HepG2 (cell line): ENCODE measurements around the gene CNNM3. TPM values are rescaled to one million over a fixed set of nuclear protein-coding genes. Genes with fewer than 3 reads are reported as not detected.
A peak's percentile ranks its signal among the peaks of the same experiment; 100 is the strongest.

Experiments
- ATAC-seq: fragments of 200-7000 bp; cut with Tn5 transposase; 3 replicates; pipeline ENCODE4 v1.9.1; 2020; ENCODE audit warnings: mild to moderate bottlenecking, moderate library complexity
- BruUV-seq: library from RNA; stranded (reverse); fragments of 400-500 nt; replicated peaks from 2 replicates; lab custom pipeline; 2021; lab: Mats Ljungman, UMichigan
- CTCF ChIA-PET: fragments of 300-600 bp; formaldehyde crosslinking; extraction: SDS; loops from one replicate; lab custom pipeline; 2021; ENCODE audit warnings: low total read pairs, inconsistent platforms, low intra/inter-chr PET ratio; lab: Yijun Ruan, JAX
- POLR2A ChIA-PET: fragments of 350-600 bp; sonication (Branson Sonifier 250); formaldehyde crosslinking; loops from one replicate; lab custom pipeline; 2020; ENCODE audit warnings: antibody characterized with exemption, inconsistent platforms; lab: Yijun Ruan, JAX
- DNase-seq: peaks from one replicate; pipeline ENCODE4 v3.0.0-alpha.2; 2015; ENCODE audit warnings: low spot score
- FAIRE-seq: peaks from 3 replicates; lab custom pipeline; 2011; peaks lifted over from hg19 to GRCh38; lab: Jason Lieb, UNC
- H2AFZ ChIP-seq: one replicate; pipeline ENCODE4 v1.6.1; 2011; ENCODE audit warnings: low read length, inconsistent platforms
- H3K27ac ChIP-seq: fragments of 300-600 bp; 3 replicates; pipeline ENCODE4 v1.8.0; 2011; ENCODE audit warnings: mixed run types, mild to moderate bottlenecking, mixed read lengths, low read length, inconsistent platforms; ENCODE audit not compliant: insufficient read depth; ENCODE audit errors: extremely low read length
- H3K27me3 ChIP-seq, 2 experiments: fragments of 200-600 bp in 1 of 2; 2 replicates in 1 of 2; 3 replicates in 1 of 2; pipeline versions ENCODE4 v1.6.0 to v1.8.0; 2011; ENCODE audit warnings: low read length in 2 of 2, mild to moderate bottlenecking in 2 of 2, moderate library complexity in 2 of 2, inconsistent platforms in 1 of 2; ENCODE audit not compliant: insufficient read depth in 2 of 2, control insufficient read depth in 1 of 2
- H3K36me3 ChIP-seq, 2 experiments: fragments of 200-600 bp in 1 of 2; replicated peaks in 1 of 2; 2 replicates in 1 of 2; 3 replicates in 1 of 2; pipeline versions ENCODE4 v1.5.1 to v1.8.0; 2011; ENCODE audit warnings: low read length in 2 of 2, inconsistent platforms in 1 of 2; ENCODE audit not compliant: insufficient read depth in 2 of 2, control insufficient read depth in 1 of 2
- H3K4me1 ChIP-seq: 2 replicates; pipeline ENCODE4 v1.5.1; 2012; ENCODE audit warnings: low read length, inconsistent platforms; ENCODE audit not compliant: insufficient read depth
- H3K4me2 ChIP-seq: 2 replicates; pipeline ENCODE4 v1.6.0; 2011; ENCODE audit warnings: low read depth, low read length, inconsistent platforms
- H3K4me3 ChIP-seq, 3 experiments: fragments of 200-600 bp in 1 of 3; sonication (generic), shearing (Covaris generic) in 1 of 3; replicated peaks in 1 of 3; 2 replicates each; pipeline ENCODE4 v1.5.1; 2011 to 2016; ENCODE audit warnings: low read length in 3 of 3, inconsistent platforms in 2 of 3, low read depth in 2 of 3, mild to moderate bottlenecking in 2 of 3, control low read depth in 1 of 3, mixed read lengths in 1 of 3; ENCODE audit not compliant: insufficient read depth in 1 of 3
- H3K79me2 ChIP-seq: one replicate; pipeline ENCODE4 v1.6.1; 2011; ENCODE audit warnings: low read length, inconsistent platforms; ENCODE audit not compliant: insufficient read depth
- H3K9ac ChIP-seq: 2 replicates; pipeline ENCODE4 v1.6.0; 2011; ENCODE audit warnings: mild to moderate bottlenecking, low read depth, low read length, inconsistent platforms; ENCODE audit not compliant: insufficient read depth
- H3K9me3 ChIP-seq: 2 replicates; pipeline ENCODE4 v1.5.1; 2012; ENCODE audit warnings: mild to moderate bottlenecking, low read length
- H4K20me1 ChIP-seq: 2 replicates; pipeline ENCODE4 v1.6.0; 2011; ENCODE audit warnings: inconsistent platforms, mild to moderate bottlenecking, low read length, moderate library complexity; ENCODE audit not compliant: insufficient read depth
- AGO2 ChIP-seq: fragments of 200-400 bp; formaldehyde crosslinking; optimal IDR thresholded peaks from 2 replicates; pipeline ENCODE3; 2017; ENCODE audit warnings: mild to moderate bottlenecking, low read depth, low read length, moderate library complexity
- HNRNPL ChIP-seq: fragments of 200-400 bp; formaldehyde crosslinking; IDR thresholded peaks from 2 replicates; pipeline ENCODE4 v1.6.1; 2017; ENCODE audit warnings: mild to moderate bottlenecking, low read depth, low read length
- MTA1 ChIP-seq: sonication (generic); formaldehyde crosslinking; IDR thresholded peaks from 2 replicates; pipeline ENCODE4 v1.4.0; 2020; ENCODE audit warnings: missing genetic modification reagents, mild to moderate bottlenecking, borderline replicate concordance
- RBFOX2 ChIP-seq: fragments of 200-400 bp; formaldehyde crosslinking; IDR thresholded peaks from 2 replicates; pipeline ENCODE4 v1.6.1; 2017; ENCODE audit warnings: low read depth, mild to moderate bottlenecking, low read length
- RBM22 ChIP-seq: fragments of 200-400 bp; formaldehyde crosslinking; optimal IDR thresholded peaks from 2 replicates; pipeline ENCODE3; 2017; ENCODE audit warnings: mild to moderate bottlenecking, low read length, moderate library complexity
- YEATS4 ChIP-seq: sonication (generic); formaldehyde crosslinking; IDR thresholded peaks from 2 replicates; pipeline ENCODE4 v1.4.0; 2020; ENCODE audit warnings: missing genetic modification reagents, borderline replicate concordance
- WGBS: methylation state at CpG from one replicate; pipeline ENCODE4 v1.1.6; 2017; ENCODE audit warnings: low lambda C conversion rate; 5-methylcytosine and 5-hydroxymethylcytosine counted together
- in situ Hi-C: cut with HindIII; loops from 2 replicates; pipeline ENCODE4 v1.10.0; 2017; ENCODE audit warnings: low pct_unique_long_range_greater_than_20kb; ENCODE audit not compliant: extremely low pct_ligation_motif_present
- intact Hi-C: fragments of 100-400 bp; cut with micrococcal nuclease; formaldehyde crosslinking; loops from one replicate; pipeline ENCODE4 v1.10.0; 2022; ENCODE audit not compliant: unreplicated experiment
- polyA plus RNA-seq, 8 experiments: library from polyadenylated mRNA; depleted of rRNA in 3 of 8; stranded (reverse) in 7 of 8; unstranded in 1 of 8; fragments of >200 nt; fragmentation: Illumina TruSeq in 4 of 8; extraction: Trizol in 4 of 8; gene quantifications; 2 replicates each; pipeline versions ENCODE4 v1.2.1 to v1.2.3, GENCODE V29; 2011 to 2016; ENCODE audit warnings: low read depth in 4 of 8, missing spikeins in 1 of 8, mixed read lengths in 1 of 8; ENCODE audit not compliant: insufficient read depth in 1 of 8
- total RNA-seq, 5 experiments: library from RNA; depleted of rRNA; stranded (reverse); fragments of >200 nt; fragmentation: Illumina TruSeq; extraction: Trizol; gene quantifications; 2 replicates each; pipeline ENCODE4 v1.2.3, GENCODE V29; 2016; ENCODE audit warnings: low read depth in 1 of 5
- TF ChIP-seq, protein P1 (sequence below): sonication (generic); formaldehyde crosslinking; IDR thresholded peaks from 2 replicates; pipeline ENCODE4 v1.4.0; 2020; ENCODE audit warnings: missing genetic modification reagents, borderline replicate concordance

The CNNM3 gene
- total and polyA plus RNA-seq, 2 of the 13 experiments (the other 11 are each of a cell fraction or from before 2014, with no cell fraction given), result 21.2 to 27.9 TPM

DNA sequence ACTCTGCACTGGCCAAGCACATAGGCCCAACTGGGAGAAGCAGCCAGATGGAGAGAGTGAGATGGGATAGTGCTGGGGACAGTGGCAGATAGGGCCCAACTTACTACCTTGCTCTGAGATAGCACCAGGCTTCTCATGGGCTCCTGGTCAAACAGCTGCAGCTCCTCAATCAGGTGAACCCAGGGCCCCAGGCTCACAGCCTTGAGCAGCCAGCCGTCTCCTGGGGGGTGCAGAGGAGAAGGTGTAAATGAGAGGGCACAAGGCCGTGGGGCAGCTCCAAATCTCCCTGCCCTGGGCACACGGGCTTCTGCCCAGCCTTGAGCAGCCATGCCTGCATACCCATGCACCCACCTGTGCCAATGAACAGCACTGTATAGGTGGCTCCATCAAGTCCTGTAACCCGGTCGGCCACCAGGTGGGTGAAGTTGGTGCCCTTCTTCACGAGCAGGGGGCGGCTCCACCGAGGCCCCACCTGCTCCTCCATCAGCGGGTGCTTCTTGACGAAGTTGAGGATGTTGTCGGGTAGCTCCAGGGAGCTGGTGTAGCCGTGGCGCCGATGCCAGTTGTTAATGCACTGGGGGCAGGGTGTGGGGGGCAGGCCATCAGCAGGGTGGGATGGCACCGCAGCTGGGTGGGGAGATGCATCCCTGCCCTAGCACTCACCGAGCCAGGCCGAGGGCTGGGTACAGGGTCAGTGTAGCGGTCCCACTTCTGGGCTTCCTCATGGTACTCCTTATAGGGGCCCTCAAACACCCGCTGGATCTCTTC, 47.7 kb downstream of the CNNM3 start:
- Histone ChIP-seq H3K27ac (peak overlapping the region; percentile 35), H3K79me2 (peaks cover 23% of the 10 kb centered on the region), H3K9me3 (no peaks in the 10 kb centered on the region), H3K27me3 (no peaks in the 10 kb centered on the region), H3K4me1 (peaks cover 48% of the 10 kb centered on the region), H3K4me2 (no peak overlapping the region), H4K20me1 (no peaks in the 10 kb centered on the region), H3K36me3 (peaks cover 44 to 66% of the 10 kb centered on the region in 2 experiments), H2AFZ (no peak overlapping the region), H3K9ac (no peak overlapping the region), H3K4me3 (no peak overlapping the region)
- ATAC-seq (no peak), FAIRE-seq (no peak), DNase-seq (no peak)
- CTCF ChIA-PET, result no interaction called here
- no TSS peak for BruUV-seq
- POLR2A ChIA-PET, result interaction anchor here (0.7 to 3.3 kb wide), 4 partner anchors 45 to 598 kb away, joined by 3 to 14 read pairs (median 3); partner anchors contain the start of gene CIAO1
- WGBS, result 96% methylated on average over 16 of the region's 19 CpGs
- TF ChIP-seq MTA1 (peak; percentile 23; the same call in 1 of the 2 replicates), AGO2 (peak; percentile 66), HNRNPL (peak; percentile 71; the same call in 1 of the 2 replicates), RBFOX2 (peak; percentile 41; the same call in 1 of the 2 replicates), YEATS4 (CRISPR knock-in tag) (no peak), RBM22 (peak; percentile 53)
- TF ChIP-seq, protein P1, sequence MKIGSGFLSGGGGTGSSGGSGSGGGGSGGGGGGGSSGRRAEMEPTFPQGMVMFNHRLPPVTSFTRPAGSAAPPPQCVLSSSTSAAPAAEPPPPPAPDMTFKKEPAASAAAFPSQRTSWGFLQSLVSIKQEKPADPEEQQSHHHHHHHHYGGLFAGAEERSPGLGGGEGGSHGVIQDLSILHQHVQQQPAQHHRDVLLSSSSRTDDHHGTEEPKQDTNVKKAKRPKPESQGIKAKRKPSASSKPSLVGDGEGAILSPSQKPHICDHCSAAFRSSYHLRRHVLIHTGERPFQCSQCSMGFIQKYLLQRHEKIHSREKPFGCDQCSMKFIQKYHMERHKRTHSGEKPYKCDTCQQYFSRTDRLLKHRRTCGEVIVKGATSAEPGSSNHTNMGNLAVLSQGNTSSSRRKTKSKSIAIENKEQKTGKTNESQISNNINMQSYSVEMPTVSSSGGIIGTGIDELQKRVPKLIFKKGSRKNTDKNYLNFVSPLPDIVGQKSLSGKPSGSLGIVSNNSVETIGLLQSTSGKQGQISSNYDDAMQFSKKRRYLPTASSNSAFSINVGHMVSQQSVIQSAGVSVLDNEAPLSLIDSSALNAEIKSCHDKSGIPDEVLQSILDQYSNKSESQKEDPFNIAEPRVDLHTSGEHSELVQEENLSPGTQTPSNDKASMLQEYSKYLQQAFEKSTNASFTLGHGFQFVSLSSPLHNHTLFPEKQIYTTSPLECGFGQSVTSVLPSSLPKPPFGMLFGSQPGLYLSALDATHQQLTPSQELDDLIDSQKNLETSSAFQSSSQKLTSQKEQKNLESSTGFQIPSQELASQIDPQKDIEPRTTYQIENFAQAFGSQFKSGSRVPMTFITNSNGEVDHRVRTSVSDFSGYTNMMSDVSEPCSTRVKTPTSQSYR, result no peak
- intact Hi-C loops (no loop called here), in situ Hi-C loops (no loop called here)
